ENCODE results near the gene AKIRIN2. TPM values are rescaled to one million over a fixed set of nuclear protein-coding genes. Genes with fewer than 3 reads are reported as not detected.

Gene AKIRIN2
- total and polyA plus RNA-seq, 10 of the 15 experiments (the other 5 are each of a cell fraction or from before 2014, with no cell fraction given) = 12.7 to 82.2 (median 42.6) TPM

DNA sequence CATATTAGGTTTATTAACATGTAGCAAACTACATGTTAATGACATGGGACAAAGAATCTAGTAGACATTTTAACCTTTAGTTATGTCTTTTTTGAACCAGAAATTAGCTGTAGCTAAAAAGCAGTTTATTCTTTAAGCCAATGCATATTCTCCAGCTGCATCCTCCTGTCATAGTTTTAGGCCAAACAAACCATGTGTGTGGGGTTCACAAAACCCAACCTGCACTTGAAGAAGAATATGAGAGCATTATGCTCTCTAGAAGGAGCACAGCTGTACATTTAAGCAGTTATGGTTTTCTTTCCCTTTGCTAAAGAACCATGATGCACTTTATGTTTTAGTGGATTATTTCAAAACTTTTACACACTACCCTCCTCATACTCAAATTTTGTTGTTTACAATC is 46.2 kb downstream of the AKIRIN2 start:
- CTCF ChIA-PET = interaction anchor here (0.6 to 1.3 kb wide), 2 partner anchors 19 to 107 kb away, joined by 3 to 4 read pairs; no protein-coding TSS in a partner anchor

More for the DNA sequence above, 46.2 kb downstream of the AKIRIN2 start:
- no peak for DNase-seq (ENCODE audit: low read depth, low spot score)
- intact Hi-C loops (cut with micrococcal nuclease; ENCODE audit: unreplicated experiment) = no loop called here
- no peak for ATAC-seq
- FAIRE-seq = no peak
- H3K27me3 ChIP-seq (replicated peaks in 1 of 2; ENCODE audit: control insufficient read depth in 2 of 2, insufficient read depth in 2 of 2, low read length in 1 of 2) = no peaks in the 10 kb centered on the region
- no peaks in the 10 kb centered on the region for H3K9me3 ChIP-seq (replicated peaks; ENCODE audit: control insufficient read depth, insufficient read depth, low read length)
- H3K9ac ChIP-seq (ENCODE audit: control insufficient read depth, insufficient read depth, low read length) = no peak overlapping the region
- TF ChIP-seq POU2F2 (IDR thresholded peaks at IDR 0.05; ENCODE audit: borderline replicate concordance, low read depth, low read length) (no peak), MEF2B (IDR thresholded peaks at IDR 0.05; ENCODE audit: partially characterized antibody, poor library complexity, severe bottlenecking) (no peak), FOXM1 (IDR thresholded peaks at IDR 0.05; ENCODE audit: low read depth, low read length) (no peak), NFYA (IDR thresholded peaks at IDR 0.05; ENCODE audit: borderline replicate concordance, low read depth, low read length) (no peak), TBL1XR1 (IDR thresholded peaks at IDR 0.05; ENCODE audit: low read depth, low read length) (no peak), ETV6 (conservative IDR thresholded peaks at IDR 0.05 in 1 of 2, IDR thresholded peaks at IDR 0.05 in 1 of 2; ENCODE audit: borderline replicate concordance in 1 of 2, low read depth in 1 of 2) (no peak), ZNF274 (IDR thresholded peaks at IDR 0.05; ENCODE audit: insufficient read depth, insufficient read length) (no peak), ZBED1 (IDR thresholded peaks at IDR 0.05; ENCODE audit: borderline replicate concordance) (no peak), BRCA1 (IDR thresholded peaks at IDR 0.05; ENCODE audit: low read depth, low read length) (no peak), HDAC2 (IDR thresholded peaks at IDR 0.05) (no peak), STAT3 (IDR thresholded peaks at IDR 0.05; ENCODE audit: low read depth, low read length) (no peak), IRF4 (IDR thresholded peaks at IDR 0.05; ENCODE audit: low read depth, low read length) (no peak), ESRRA (IDR thresholded peaks at IDR 0.05; ENCODE audit: low read length) (no peak), JUNB (IDR thresholded peaks at IDR 0.05) (no peak), KAT2A (conservative IDR thresholded peaks at IDR 0.05; ENCODE audit: control insufficient read depth, low read depth, low read length) (no peak), LARP7 (IDR thresholded peaks at IDR 0.05) (no peak), SMARCA5 (IDR thresholded peaks at IDR 0.05) (no peak)
- TF ChIP-seq, protein P1, sequence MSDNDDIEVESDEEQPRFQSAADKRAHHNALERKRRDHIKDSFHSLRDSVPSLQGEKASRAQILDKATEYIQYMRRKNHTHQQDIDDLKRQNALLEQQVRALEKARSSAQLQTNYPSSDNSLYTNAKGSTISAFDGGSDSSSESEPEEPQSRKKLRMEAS (IDR thresholded peaks at IDR 0.05; ENCODE audit: low read depth, low read length) = no peak
- TF ChIP-seq, protein P2, sequence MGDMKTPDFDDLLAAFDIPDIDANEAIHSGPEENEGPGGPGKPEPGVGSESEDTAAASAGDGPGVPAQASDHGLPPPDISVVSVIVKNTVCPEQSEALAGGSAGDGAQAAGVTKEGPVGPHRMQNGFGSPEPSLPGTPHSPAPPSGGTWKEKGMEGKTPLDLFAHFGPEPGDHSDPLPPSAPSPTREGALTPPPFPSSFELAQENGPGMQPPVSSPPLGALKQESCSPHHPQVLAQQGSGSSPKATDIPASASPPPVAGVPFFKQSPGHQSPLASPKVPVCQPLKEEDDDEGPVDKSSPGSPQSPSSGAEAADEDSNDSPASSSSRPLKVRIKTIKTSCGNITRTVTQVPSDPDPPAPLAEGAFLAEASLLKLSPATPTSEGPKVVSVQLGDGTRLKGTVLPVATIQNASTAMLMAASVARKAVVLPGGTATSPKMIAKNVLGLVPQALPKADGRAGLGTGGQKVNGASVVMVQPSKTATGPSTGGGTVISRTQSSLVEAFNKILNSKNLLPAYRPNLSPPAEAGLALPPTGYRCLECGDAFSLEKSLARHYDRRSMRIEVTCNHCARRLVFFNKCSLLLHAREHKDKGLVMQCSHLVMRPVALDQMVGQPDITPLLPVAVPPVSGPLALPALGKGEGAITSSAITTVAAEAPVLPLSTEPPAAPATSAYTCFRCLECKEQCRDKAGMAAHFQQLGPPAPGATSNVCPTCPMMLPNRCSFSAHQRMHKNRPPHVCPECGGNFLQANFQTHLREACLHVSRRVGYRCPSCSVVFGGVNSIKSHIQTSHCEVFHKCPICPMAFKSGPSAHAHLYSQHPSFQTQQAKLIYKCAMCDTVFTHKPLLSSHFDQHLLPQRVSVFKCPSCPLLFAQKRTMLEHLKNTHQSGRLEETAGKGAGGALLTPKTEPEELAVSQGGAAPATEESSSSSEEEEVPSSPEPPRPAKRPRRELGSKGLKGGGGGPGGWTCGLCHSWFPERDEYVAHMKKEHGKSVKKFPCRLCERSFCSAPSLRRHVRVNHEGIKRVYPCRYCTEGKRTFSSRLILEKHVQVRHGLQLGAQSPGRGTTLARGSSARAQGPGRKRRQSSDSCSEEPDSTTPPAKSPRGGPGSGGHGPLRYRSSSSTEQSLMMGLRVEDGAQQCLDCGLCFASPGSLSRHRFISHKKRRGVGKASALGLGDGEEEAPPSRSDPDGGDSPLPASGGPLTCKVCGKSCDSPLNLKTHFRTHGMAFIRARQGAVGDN (IDR thresholded peaks at IDR 0.05) = no peak
- ChIA-PET RAD21 (ENCODE audit: unreplicated experiment) (interaction anchor here (0.7 to 1.3 kb wide), 2 partner anchors 13 to 21 kb away, joined by 3 to 5 read pairs; no protein-coding TSS in a partner anchor), POLR2A (interaction anchor here (1.2 to 1.6 kb wide), 3 partner anchors 33 to 65 kb away, joined by 4 read pairs; no protein-coding TSS in a partner anchor), SMC1A (ENCODE audit: uncharacterized antibody, unreplicated experiment) (interaction anchor here (0.6 to 1.9 kb wide), 2 partner anchors 13 to 1001 kb away, joined by 3 to 6 read pairs; no protein-coding TSS in a partner anchor)
- no peak overlapping the region for H2AFZ ChIP-seq (ENCODE audit: control insufficient read depth, low read depth, low read length)
- in situ Hi-C loops (cut with MboI) = no loop called here
- no peaks in the 10 kb centered on the region for H3K79me2 ChIP-seq (ENCODE audit: control insufficient read depth, insufficient read depth, low read length)
- no peak overlapping the region for H3K4me2 ChIP-seq (ENCODE audit: control insufficient read depth, insufficient read depth)
- peaks cover 0 to 9% of the 10 kb centered on the region in 2 experiments; a peak in 1 of 4 replicates for H3K36me3 ChIP-seq (ENCODE audit: control insufficient read depth in 2 of 2, insufficient read depth in 2 of 2, low read length in 1 of 2)
- no peaks in the 10 kb centered on the region for H4K20me1 ChIP-seq (ENCODE audit: control insufficient read depth, insufficient read depth)
- H3K27ac ChIP-seq (ENCODE audit: control insufficient read depth, insufficient read depth) = no peak overlapping the region
- no TSS peak for BruUV-seq (replicated peaks)
- no peak overlapping the region for H3K4me3 ChIP-seq
- 0 out of 2 replicates have a peak, but pooled peaks cover 6% of the 10 kb centered on the region for H3K4me1 ChIP-seq (ENCODE audit: control insufficient read depth, insufficient read depth, low read length)

Measured in GM12878 (cell line).